Stimulated activated CD4-positive, alpha-beta T cell treated with anti-CD3 and anti-CD28 coated beads, TNF-alpha, amount 100 ng/mL, for 4 hours (primary cell): ENCODE data around the gene B4GALNT1.
"Not testable (repeated sequence)": the region's sequence is repeated elsewhere in the genome, so short reads cannot be mapped to it uniquely, and the experiment has no call there.

Experiments
- DNase-seq, 3 experiments: peaks; one replicate each; pipeline ENCODE4 v3.0.0-alpha.2; 2020; ENCODE audit warnings: low read depth in 3 of 3

Gene B4GALNT1

GRCh38 chr12:57609101-57609780, 23.8 kb downstream of the B4GALNT1 start:
- no peak for DNase-seq

GRCh38 chr12:57607958-57608663, 24.9 kb downstream of the B4GALNT1 start:
- DNase-seq, result no peak

- DNase-seq, result no peak
Observed at GRCh38 chr12:57606821-57607220, 26.2 kb downstream of the B4GALNT1 start.

GRCh38 chr12:57606399-57606798, 26.6 kb downstream of the B4GALNT1 start:
- DNase-seq, result no peak

- no peak for DNase-seq
Observed at GRCh38 chr12:57605811-57606311, 27.1 kb downstream of the B4GALNT1 start.

- no peak for DNase-seq
Observed at GRCh38 chr12:57604992-57605810, 27.8 kb downstream of the B4GALNT1 start.

- no peak for DNase-seq
Observed at GRCh38 chr12:57604454-57604991, 28.5 kb downstream of the B4GALNT1 start, which contains the start of gene DTX3. Gene DTX3, plus strand, starts transcription at chr12:57604824. Its CDS starts 1,694 bp downstream, at chr12:57606518.

- no peak for DNase-seq
Observed at GRCh38 chr12:57603815-57604453, 29.1 kb downstream of the B4GALNT1 start.

- DNase-seq, result no peak
Observed at GRCh38 chr12:57603324-57603723, 29.7 kb downstream of the B4GALNT1 start.

- DNase-seq, result no peak
Observed at GRCh38 chr12:57602544-57602943, 30.5 kb downstream of the B4GALNT1 start.

- DNase-seq, result no peak
Observed at GRCh38 chr12:57600395-57600794, 32.6 kb downstream of the B4GALNT1 start.

GRCh38 chr12:57593187-57593586, 39.8 kb downstream of the B4GALNT1 start:
- no peak for DNase-seq

GRCh38 chr12:57592551-57593165, 40.3 kb downstream of the B4GALNT1 start:
- no peak for DNase-seq

- DNase-seq, result no peak
Observed at GRCh38 chr12:57591782-57592325, 41.1 kb downstream of the B4GALNT1 start.

- peak; percentile 50 to 62 (median 60) for DNase-seq
Observed at GRCh38 chr12:57590864-57591781, 41.9 kb downstream of the B4GALNT1 start, which contains the start of gene PIP4K2C. Gene PIP4K2C, plus strand, starts transcription at chr12:57591192. Its CDS starts 98 bp downstream, at chr12:57591290.

- no peak for DNase-seq
Observed at GRCh38 chr12:57590479-57590863, 42.5 kb downstream of the B4GALNT1 start.

- not testable (repeated sequence) for DNase-seq
Observed at GRCh38 chr12:57588951-57589610, 43.9 kb downstream of the B4GALNT1 start.

- DNase-seq, result no peak
Observed at GRCh38 chr12:57586832-57587429, 46.1 kb downstream of the B4GALNT1 start.
